Activated effector memory CD4-positive, alpha-beta T cell treated with anti-CD3 and anti-CD28 coated beads, Interleukin-2, amount 50 U/mL, for 16 hours (primary cell): ENCODE measurements around the gene SNAPC5.

Source experiments
- DNase-seq: peaks from one replicate; pipeline ENCODE4 v3.0.0-alpha.2; 2020

The SNAPC5 gene

DNA sequence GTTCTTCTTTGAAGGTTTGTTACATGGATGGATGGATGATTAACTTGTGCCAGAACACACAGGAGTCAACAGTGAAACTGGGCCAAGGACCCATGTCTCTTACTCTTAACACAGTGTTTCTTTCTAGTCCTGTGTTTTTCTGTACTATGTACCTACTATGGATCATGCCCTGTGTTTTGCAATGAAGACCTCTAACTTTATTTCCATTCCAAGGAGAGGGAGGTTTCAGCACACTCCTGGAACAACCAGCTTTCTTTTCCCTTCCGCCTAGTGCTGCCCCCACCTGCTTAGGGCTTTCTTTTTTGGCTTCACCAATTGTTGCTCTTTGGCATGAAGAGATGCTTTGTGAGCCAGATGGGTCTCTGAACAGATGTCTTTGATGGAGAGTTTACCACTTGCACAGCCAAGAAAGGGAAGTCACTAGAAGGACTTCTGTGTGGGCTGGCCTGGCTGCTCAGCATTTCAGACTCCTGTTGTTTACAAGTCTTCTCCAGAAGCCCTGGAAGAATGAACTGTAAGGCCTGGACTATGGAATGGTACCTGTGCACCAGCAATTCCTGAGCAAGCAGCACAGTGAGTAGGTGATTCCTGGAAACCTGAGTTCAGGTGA, 44.5 kb downstream of the SNAPC5 start:
- no peak for DNase-seq

DNA sequence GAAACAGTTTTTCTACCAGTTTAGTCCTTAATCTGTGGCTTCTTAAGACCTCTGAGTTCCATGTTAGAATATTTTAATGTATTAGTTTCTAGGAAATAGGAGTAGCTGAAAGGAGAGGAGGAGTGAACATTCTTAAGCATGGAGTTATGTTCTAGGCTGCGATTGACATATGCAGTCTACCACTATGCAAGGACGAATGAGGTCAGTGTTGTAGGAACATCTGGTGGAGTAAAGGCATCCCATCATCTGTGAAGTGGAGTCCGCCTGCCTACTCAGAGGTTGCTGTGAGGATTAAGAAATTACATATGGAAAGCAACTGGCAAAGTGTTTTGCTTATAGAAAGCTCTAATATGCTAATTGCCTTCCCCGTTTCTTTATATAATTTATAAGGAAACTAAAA, 45.1 kb downstream of the SNAPC5 start:
- no peak for DNase-seq
